ENCODE measurements around the gene KRT72.

GRCh38 chr12:52628841-52629240, 27.6 kb upstream of the KRT72 start:
- no peak for TF ChIP-seq POLR2AphosphoS5 (IDR thresholded peaks at IDR 0.05; ENCODE audit: low read depth, low read length)
- TF ChIP-seq SIN3A (IDR thresholded peaks at IDR 0.05; ENCODE audit: borderline replicate concordance, insufficient read depth, low read length), result no peak
- TF ChIP-seq TAF1 (IDR thresholded peaks at IDR 0.05; ENCODE audit: borderline replicate concordance, insufficient read depth, low read length), result no peak
- TF ChIP-seq FOXP2 (optimal IDR thresholded peaks at IDR 0.05; ENCODE audit: borderline replicate concordance, extremely low read depth, extremely low read length, insufficient read depth), result no peak
